PFSK-1 (cell line): Measurements from ENCODE around the gene KIF5B.

Experiments
- FOXP2 ChIP-seq: optimal IDR thresholded peaks from 2 replicates; pipeline ENCODE3; 2011; ENCODE audit warnings: borderline replicate concordance, control low read depth, inconsistent platforms; ENCODE audit not compliant: insufficient read depth; ENCODE audit errors: extremely low read length, extremely low read depth
- POLR2AphosphoS5 ChIP-seq: IDR thresholded peaks from 2 replicates; pipeline ENCODE4 v1.6.1; 2012; ENCODE audit warnings: low read depth, mild to moderate bottlenecking, control low read depth, low read length, moderate library complexity
- SIN3A ChIP-seq: IDR thresholded peaks from 2 replicates; pipeline ENCODE4 v1.6.1; 2012; ENCODE audit warnings: mild to moderate bottlenecking, low read length, moderate library complexity, borderline replicate concordance; ENCODE audit not compliant: insufficient read depth
- TAF1 ChIP-seq: IDR thresholded peaks from 2 replicates; pipeline ENCODE4 v1.6.1; 2012; ENCODE audit warnings: low read length, control low read depth, borderline replicate concordance; ENCODE audit not compliant: insufficient read depth
- TF ChIP-seq, protein P1 (sequence below), 2 experiments: IDR thresholded peaks; 2 replicates each; pipeline versions ENCODE4 v1.6.1 to v1.8.0; 2011 to 2012; ENCODE audit warnings: low read depth in 2 of 2, low read length in 2 of 2, control low read depth in 1 of 2, inconsistent platforms in 1 of 2, mild to moderate bottlenecking in 1 of 2, moderate library complexity in 1 of 2; ENCODE audit not compliant: insufficient read depth in 1 of 2

DNA sequence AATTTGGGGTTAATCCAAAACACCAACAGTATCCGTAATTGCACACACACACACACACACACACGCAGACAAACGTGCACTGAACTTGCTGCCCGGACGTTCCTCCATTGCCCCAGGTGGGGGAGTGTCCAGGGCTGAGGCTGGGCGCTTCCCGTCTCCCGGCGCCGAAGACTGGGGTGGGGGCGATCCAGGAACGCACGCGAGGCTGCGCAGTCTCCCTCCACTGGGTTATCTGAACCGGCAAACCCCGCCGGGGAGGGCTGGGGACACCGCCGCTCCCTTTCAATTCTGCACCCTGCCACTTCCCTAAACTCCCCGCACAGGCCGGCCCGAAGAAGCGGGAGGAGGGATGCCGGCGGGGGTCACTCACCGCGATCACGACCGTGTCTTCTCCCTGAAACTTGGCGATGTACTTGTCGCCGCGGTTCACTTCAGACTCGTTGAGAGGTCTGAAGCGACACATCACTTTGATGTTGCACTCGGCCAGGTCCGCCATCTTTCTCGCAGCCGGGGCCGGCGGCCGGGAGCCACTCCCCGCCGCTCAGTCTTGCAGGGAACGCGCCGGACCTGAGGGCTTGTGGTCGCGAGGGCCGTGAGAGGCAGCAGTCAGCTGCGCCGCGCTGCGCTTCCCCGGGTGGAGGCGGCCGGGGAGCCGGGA, 618 bp downstream of the KIF5B start:
- TF ChIP-seq POLR2AphosphoS5 = no peak; the same call in 1 of the 2 replicates
- TF ChIP-seq SIN3A = peak; percentile 88; the same call in 1 of the 2 replicates
- 0 out of 2 replicates have a peak, but pooled peaks have one; percentile 41 for TF ChIP-seq TAF1
- TF ChIP-seq, protein P1, sequence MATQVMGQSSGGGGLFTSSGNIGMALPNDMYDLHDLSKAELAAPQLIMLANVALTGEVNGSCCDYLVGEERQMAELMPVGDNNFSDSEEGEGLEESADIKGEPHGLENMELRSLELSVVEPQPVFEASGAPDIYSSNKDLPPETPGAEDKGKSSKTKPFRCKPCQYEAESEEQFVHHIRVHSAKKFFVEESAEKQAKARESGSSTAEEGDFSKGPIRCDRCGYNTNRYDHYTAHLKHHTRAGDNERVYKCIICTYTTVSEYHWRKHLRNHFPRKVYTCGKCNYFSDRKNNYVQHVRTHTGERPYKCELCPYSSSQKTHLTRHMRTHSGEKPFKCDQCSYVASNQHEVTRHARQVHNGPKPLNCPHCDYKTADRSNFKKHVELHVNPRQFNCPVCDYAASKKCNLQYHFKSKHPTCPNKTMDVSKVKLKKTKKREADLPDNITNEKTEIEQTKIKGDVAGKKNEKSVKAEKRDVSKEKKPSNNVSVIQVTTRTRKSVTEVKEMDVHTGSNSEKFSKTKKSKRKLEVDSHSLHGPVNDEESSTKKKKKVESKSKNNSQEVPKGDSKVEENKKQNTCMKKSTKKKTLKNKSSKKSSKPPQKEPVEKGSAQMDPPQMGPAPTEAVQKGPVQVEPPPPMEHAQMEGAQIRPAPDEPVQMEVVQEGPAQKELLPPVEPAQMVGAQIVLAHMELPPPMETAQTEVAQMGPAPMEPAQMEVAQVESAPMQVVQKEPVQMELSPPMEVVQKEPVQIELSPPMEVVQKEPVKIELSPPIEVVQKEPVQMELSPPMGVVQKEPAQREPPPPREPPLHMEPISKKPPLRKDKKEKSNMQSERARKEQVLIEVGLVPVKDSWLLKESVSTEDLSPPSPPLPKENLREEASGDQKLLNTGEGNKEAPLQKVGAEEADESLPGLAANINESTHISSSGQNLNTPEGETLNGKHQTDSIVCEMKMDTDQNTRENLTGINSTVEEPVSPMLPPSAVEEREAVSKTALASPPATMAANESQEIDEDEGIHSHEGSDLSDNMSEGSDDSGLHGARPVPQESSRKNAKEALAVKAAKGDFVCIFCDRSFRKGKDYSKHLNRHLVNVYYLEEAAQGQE (IDR thresholded peaks at IDR 0.05; ENCODE audit: insufficient read depth in 1 of 2, low read depth in 2 of 2, low read length in 2 of 2) = no peak
- peak; percentile 5 for TF ChIP-seq FOXP2
